Thyroid gland (tissue), 4 donors: ENCODE measurements around the gene SLC6A7.

ENCODE experiments used
- POLR2A ChIP-seq, 2 donors: fragments of 450-650 bp; IDR thresholded peaks; one replicate each; pipeline ENCODE4 v1.6.1; 2017; ENCODE audit warnings: antibody characterized with exemption in 2 of 2, mild to moderate bottlenecking in 2 of 2, moderate library complexity in 1 of 2
- TF ChIP-seq, protein P1 (sequence below), 6 experiments: fragments of 200-600 bp in 3 of 6; fragments of 450-650 bp in 3 of 6; sonication (generic) in 3 of 6; IDR thresholded peaks; one replicate each; pipeline ENCODE4 v1.5.1; 2016 to 2019; ENCODE audit warnings: antibody characterized with exemption in 6 of 6, mild to moderate bottlenecking in 2 of 6, inconsistent platforms in 1 of 6, moderate library complexity in 1 of 6

DNA sequence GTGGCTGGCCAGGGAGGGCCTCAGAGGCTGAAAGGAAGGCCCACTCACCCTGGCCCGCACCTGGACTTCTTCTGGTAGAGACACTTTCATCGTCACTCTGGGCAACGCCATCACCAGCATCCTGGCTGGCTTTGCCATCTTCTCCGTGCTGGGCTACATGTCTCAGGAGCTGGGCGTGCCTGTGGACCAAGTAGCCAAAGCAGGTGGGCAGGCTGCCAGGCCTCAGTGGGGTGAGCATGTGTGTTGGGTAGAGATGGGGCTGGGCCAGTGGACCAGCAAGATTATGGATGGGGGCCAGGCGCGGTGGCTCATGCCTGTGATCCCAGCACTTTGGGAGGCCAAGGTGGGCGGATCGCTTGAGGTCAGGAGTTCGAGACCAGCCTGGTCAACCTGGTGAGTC lies 12.6 kb downstream of the SLC6A7 start:
- TF ChIP-seq, protein P1, sequence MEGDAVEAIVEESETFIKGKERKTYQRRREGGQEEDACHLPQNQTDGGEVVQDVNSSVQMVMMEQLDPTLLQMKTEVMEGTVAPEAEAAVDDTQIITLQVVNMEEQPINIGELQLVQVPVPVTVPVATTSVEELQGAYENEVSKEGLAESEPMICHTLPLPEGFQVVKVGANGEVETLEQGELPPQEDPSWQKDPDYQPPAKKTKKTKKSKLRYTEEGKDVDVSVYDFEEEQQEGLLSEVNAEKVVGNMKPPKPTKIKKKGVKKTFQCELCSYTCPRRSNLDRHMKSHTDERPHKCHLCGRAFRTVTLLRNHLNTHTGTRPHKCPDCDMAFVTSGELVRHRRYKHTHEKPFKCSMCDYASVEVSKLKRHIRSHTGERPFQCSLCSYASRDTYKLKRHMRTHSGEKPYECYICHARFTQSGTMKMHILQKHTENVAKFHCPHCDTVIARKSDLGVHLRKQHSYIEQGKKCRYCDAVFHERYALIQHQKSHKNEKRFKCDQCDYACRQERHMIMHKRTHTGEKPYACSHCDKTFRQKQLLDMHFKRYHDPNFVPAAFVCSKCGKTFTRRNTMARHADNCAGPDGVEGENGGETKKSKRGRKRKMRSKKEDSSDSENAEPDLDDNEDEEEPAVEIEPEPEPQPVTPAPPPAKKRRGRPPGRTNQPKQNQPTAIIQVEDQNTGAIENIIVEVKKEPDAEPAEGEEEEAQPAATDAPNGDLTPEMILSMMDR (IDR thresholded peaks at IDR 0.05): no peak
- no peak for TF ChIP-seq POLR2A (IDR thresholded peaks at IDR 0.05)
